HAP-1 (cell line): ENCODE results near the gene ATP5F1E.

Experiments
- DNase-seq, 2 experiments: peaks; one replicate each; pipeline ENCODE4 v3.0.0-alpha.2; 2016 to 2020; ENCODE audit warnings: low spot score in 2 of 2
- H3K27me3 ChIP-seq: fragments of 250-450 bp; sonication (Bioruptor Pico); 2 replicates; pipeline ENCODE4 v1.5.1; 2020; ENCODE audit warnings: low read depth, mild to moderate bottlenecking, moderate library complexity
- H3K36me3 ChIP-seq: fragments of 250-450 bp; sonication (Bioruptor Pico); replicated peaks from 2 replicates; pipeline ENCODE4 v1.5.1; 2020; ENCODE audit warnings: mild to moderate bottlenecking
- H3K4me1 ChIP-seq: fragments of 250-450 bp; sonication (Bioruptor Pico); 2 replicates; pipeline ENCODE4 v1.5.1; 2020; ENCODE audit warnings: mild to moderate bottlenecking
- H3K4me3 ChIP-seq: fragments of 250-450 bp; sonication (Bioruptor Pico); 2 replicates; pipeline ENCODE4 v1.5.1; 2020; ENCODE audit warnings: mild to moderate bottlenecking, moderate library complexity
- H3K9me3 ChIP-seq: fragments of 250-450 bp; sonication (Bioruptor Pico); 2 replicates; pipeline ENCODE4 v1.5.1; 2020; ENCODE audit warnings: mild to moderate bottlenecking, moderate library complexity
- in situ Hi-C: fragments of 300-500 bp; cut with MboI; formaldehyde crosslinking; loops from 3 replicates; pipeline ENCODE4 v1.14.3; 2020; ENCODE audit warnings: low sequenced_read_pairs, inconsistent platforms, mixed read lengths

Gene ATP5F1E

DNA sequence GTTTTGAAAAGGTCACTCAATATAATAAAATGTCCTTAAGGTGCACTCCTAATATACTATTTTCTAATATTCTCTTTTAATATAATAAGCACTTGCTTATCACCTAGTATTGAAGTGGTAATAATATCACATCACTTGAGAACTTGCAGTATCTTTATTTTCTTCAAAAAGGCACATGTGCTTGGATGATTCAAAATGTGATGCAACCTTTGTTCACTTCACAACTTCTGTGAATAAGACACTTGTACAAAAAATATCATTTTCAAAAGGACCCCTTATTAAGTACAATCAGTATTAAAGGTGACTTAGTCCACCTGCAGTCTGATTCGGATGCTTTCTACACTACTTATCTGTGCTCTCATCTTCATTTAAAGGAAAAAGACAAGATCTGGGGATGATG is 7.1 kb upstream of the ATP5F1E start:
- Histone ChIP-seq H3K36me3 (peaks cover 49% of the 10 kb centered on the region), H3K4me3 (no peak overlapping the region), H3K4me1 (peaks cover 34% of the 10 kb centered on the region), H3K9me3 (no peaks in the 10 kb centered on the region), H3K27me3 (no peaks in the 10 kb centered on the region)
- in situ Hi-C loops = loop anchor here (25.0 kb wide), 1 partner anchor 898 kb away; the partner anchor contains the start of genes FAM217B, PPP1R3D and SYCP2
- DNase-seq = no peak

DNA sequence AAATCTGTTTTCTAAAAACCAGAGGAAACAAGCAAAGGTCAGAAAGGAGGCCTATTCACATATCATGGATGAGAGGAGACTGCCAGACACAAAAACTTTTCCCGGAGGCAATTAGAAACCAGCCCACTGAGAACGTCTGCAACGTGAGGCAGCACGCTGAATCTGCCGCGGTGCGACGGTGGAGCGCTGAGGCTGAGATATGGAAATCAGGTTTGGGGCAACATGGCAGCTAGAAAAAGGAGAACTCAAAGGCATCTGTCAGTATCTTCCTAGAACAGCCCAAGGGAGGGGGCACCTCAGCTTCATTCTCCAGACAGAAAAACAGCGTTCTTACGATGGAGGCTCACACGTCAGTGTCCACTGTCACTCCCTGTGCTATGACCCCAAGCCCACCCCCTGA is 5.3 kb upstream of the ATP5F1E start:
- in situ Hi-C loops = loop anchor here (25.0 kb wide), 1 partner anchor 900 kb away; the partner anchor contains the start of genes FAM217B, PPP1R3D and SYCP2
- Histone ChIP-seq H3K27me3 (no peaks in the 10 kb centered on the region), H3K4me1 (peaks cover 37% of the 10 kb centered on the region), H3K36me3 (peaks cover 55% of the 10 kb centered on the region), H3K4me3 (no peak overlapping the region), H3K9me3 (no peaks in the 10 kb centered on the region)
- no peak for DNase-seq

DNA sequence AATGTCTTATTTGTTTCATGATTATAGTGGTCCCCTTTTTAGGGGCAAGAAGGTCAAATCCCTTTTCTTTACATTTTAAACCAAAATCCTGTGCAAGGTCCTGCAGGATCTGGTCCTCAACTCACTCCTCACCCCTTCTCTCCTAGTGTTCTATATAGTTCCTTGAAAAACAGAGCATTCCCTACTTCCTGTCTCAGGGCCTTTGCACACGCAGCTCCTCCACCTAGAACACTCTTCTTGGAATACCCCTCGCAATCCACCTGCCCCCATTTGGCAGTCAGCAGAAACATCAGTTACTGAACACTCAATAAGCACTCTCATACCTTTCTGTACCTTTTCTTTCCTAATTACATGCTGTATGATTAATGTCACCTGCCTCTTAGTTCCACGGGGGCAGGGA is 3.2 kb upstream of the ATP5F1E start:
- no peaks in the 10 kb centered on the region for H3K9me3 ChIP-seq
- in situ Hi-C loops = loop anchor here (25.0 kb wide), 1 partner anchor 902 kb away; the partner anchor contains the start of genes FAM217B, PPP1R3D and SYCP2
- H3K36me3 ChIP-seq = peaks cover 46% of the 10 kb centered on the region
- peaks cover 29% of the 10 kb centered on the region for H3K4me1 ChIP-seq
- no peak overlapping the region for H3K4me3 ChIP-seq
- H3K27me3 ChIP-seq = no peaks in the 10 kb centered on the region
- DNase-seq = no peak

DNA sequence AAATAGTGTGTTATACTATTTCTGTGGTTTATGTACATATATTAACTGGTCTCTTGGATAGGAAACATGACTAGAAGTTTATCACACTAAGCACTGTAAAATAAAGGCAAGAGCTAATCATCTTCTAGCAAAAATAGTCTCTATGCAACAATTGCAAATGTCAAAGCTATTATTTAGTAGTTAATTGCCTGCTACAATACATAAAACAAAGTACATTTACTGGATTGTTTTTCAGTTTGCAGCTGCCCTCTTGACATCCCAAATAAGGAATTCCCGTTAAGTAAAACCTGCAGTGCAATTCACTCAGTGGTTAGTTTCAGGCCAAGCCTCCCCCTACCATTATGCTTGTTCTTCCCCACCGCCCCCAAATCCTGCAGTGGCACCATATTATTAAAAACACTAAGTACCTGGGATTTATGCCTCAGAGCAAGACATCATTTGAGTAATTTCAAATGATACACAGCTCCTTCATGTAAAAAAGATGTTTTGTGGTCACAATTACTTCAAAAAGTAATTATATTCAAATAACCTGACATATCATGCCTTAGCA is 1.6 kb upstream of the ATP5F1E start:
- DNase-seq = no peak

DNA sequence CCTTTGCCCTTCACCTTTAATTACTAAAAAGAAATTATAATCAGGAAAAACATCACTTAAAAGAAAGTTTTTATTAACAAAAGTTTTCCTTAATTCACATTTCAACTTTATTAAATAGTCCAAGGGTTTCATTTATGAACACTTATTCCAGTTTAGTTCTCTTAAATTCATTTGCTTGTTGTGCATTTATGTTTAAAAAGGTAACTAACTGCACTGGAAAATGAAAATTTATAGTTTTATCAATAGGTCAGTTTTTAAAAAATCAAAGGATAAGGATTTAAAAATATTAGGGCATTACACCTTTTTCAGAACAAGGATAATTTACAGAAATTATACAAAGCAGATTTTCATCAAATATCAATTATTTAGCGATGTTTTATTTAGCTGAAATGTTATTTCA is 958 bp upstream of the ATP5F1E start:
- Histone ChIP-seq H3K27me3 (no peaks in the 10 kb centered on the region), H3K36me3 (peaks cover 63% of the 10 kb centered on the region), H3K4me3 (peak overlapping the region; percentile 85), H3K4me1 (peaks cover 40% of the 10 kb centered on the region), H3K9me3 (no peaks in the 10 kb centered on the region)
- no peak for DNase-seq
- in situ Hi-C loops = loop anchor here (25.0 kb wide), 1 partner anchor 904 kb away; the partner anchor contains the start of genes FAM217B, PPP1R3D and SYCP2

More for the DNA sequence above, 1.6 kb upstream of the ATP5F1E start:
- Histone ChIP-seq H3K4me1 (peaks cover 34% of the 10 kb centered on the region), H3K36me3 (peaks cover 60% of the 10 kb centered on the region), H3K9me3 (no peaks in the 10 kb centered on the region), H3K27me3 (no peaks in the 10 kb centered on the region), H3K4me3 (no peak overlapping the region)
- in situ Hi-C loops = loop anchor here (25.0 kb wide), 1 partner anchor 904 kb away; the partner anchor contains the start of genes FAM217B, PPP1R3D and SYCP2

DNA sequence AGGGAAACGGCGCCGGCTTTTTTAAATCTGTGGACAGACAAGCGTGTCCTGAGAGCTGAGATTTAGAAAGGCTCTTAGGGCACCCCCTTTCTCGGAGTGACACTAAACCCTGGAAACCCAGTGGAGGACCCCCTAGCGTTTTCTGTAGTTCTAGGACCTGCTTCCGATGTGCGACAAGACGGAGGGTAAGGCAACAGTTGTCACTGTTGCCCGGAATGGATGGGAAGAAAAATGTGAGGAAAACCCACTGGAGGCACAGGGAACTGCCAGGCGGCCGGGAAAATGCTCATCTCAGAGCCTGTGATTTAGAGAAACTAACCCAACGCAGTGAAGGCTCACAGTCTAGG is 551 bp upstream of the ATP5F1E start:
- peak overlapping the region; percentile 85 for H3K4me3 ChIP-seq
- no peaks in the 10 kb centered on the region for H3K27me3 ChIP-seq
- peaks cover 42% of the 10 kb centered on the region for H3K4me1 ChIP-seq
- H3K36me3 ChIP-seq = peaks cover 63% of the 10 kb centered on the region
- in situ Hi-C loops = loop anchor here (25.0 kb wide), 1 partner anchor 905 kb away; the partner anchor contains the start of genes FAM217B, PPP1R3D and SYCP2
- H3K9me3 ChIP-seq = no peaks in the 10 kb centered on the region
- DNase-seq = peak in 1 of 2 experiments; percentile 58

DNA sequence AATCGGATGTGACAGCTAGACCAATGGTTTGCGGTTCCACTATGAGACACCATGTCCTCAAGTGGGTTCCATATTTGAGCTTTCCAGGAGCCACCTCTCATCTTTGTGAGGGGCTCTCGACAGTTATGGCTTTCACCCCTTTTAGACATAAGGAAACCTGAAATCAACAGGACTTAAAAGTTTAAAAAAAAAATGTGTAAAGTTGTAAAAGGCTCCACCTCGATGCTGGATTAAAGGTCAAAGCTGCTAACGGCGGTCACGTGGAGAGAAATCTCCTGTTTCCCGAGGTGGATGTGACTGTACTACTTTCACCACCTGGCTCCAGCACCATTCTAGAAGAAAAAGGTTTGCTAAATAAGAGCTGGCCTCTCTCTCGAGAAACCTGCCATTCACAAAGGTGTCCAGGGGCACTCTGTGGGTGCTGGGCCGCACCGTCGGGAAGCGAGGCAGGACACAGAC is 542 bp downstream of the ATP5F1E start:
- peak overlapping the region; percentile 85 for H3K4me3 ChIP-seq
- H3K27me3 ChIP-seq = no peaks in the 10 kb centered on the region
- peaks cover 40% of the 10 kb centered on the region for H3K4me1 ChIP-seq
- in situ Hi-C loops = loop anchor here (25.0 kb wide), 1 partner anchor 906 kb away; the partner anchor contains the start of genes FAM217B, PPP1R3D and SYCP2
- peaks cover 64% of the 10 kb centered on the region for H3K36me3 ChIP-seq
- DNase-seq = no peak
- H3K9me3 ChIP-seq = no peaks in the 10 kb centered on the region

DNA sequence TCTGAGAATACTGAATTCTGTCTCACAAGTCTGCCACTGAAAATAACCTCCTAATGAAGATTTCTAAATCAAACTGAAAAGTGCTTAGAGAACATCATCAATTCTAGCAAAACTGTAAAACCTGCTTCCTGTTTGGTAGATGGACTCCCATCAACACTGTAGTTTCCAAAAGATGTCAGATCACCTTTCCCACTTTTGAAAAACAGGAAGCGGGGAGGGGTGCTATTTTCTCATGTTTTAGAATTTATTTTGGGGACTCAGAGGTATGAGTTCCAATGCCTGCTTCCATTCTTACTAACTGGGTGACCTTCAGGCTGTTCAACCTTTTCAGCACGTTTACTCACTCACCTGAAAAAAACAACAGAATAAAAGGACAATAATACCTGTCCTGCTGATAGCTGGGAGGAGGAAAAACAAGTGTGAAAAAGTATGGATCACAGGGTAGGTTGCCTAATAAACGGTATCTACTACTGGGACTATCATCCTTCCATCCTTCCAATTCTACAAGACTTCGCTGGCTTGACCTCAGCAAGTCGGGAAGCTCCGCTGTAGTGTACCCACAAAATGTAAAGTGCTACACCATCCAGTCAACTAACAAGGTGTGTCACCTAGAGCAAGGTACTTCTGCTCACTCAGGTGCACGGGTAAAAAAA is 1.1 kb downstream of the ATP5F1E start:
- Histone ChIP-seq H3K4me3 (peak overlapping the region; percentile 85), H3K36me3 (peaks cover 63% of the 10 kb centered on the region), H3K4me1 (peaks cover 40% of the 10 kb centered on the region), H3K9me3 (no peaks in the 10 kb centered on the region), H3K27me3 (no peaks in the 10 kb centered on the region)
- DNase-seq = no peak
- in situ Hi-C loops = loop anchor here (25.0 kb wide), 1 partner anchor 906 kb away; the partner anchor contains the start of genes FAM217B, PPP1R3D and SYCP2

DNA sequence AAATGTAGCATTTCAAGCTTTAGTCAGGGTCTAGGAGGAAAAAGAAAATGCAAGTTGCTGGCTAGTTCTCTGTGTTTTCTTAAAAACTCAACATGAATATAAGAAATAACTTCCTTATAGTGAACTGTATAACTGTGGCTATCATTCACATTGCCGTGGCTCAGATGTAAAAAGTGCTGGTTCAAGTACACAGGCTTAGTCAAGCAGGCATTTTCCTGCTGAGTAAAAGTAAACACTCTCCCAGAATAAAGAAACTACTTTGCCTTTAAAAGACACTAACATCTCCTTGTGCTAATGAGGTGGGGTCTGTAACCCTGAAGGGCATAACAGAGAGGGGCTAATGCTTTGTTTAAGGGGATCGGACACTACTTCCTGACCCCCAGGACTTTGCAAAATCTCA is 3.3 kb downstream of the ATP5F1E start:
- Histone ChIP-seq H3K9me3 (no peaks in the 10 kb centered on the region), H3K27me3 (no peaks in the 10 kb centered on the region), H3K36me3 (peaks cover 69% of the 10 kb centered on the region), H3K4me1 (peaks cover 40% of the 10 kb centered on the region), H3K4me3 (peak overlapping the region; percentile 8)
- DNase-seq = no peak
- in situ Hi-C loops = loop anchor here (25.0 kb wide), 1 partner anchor 908 kb away; the partner anchor contains the start of genes FAM217B, PPP1R3D and SYCP2

DNA sequence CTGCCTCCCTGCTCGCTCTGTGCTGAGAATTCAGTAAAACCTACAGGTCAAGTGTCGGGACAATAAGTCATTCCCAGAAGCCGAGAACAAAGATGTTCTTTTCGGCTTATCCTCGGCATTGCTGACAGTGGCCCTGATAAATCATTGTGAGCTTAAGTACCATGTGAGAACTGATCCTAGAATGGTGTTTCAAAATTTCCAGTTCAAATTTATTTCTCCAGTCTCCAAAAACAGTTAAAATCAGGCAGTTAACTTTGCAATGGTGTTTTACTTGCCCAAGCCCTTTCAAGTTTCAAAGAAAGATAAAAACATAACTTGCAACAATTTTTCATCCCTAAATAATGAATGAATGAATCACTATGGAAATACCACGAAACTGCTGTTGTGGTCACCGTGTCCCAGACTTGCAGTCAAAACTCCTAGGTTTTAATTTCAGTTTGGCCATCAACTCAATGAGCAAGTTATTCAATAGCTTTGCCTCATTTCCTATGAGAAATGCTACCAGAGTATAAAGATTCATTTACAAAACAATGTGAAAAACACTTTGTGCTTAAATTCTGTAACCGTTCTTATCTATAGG is 4.3 kb downstream of the ATP5F1E start:
- Histone ChIP-seq H3K36me3 (peaks cover 76% of the 10 kb centered on the region), H3K9me3 (no peaks in the 10 kb centered on the region), H3K4me1 (peaks cover 32% of the 10 kb centered on the region), H3K4me3 (no peak overlapping the region), H3K27me3 (no peaks in the 10 kb centered on the region)
- no peak for DNase-seq
- in situ Hi-C loops = loop anchor here (25.0 kb wide), 1 partner anchor 909 kb away; the partner anchor contains the start of genes FAM217B, PPP1R3D and SYCP2

DNA sequence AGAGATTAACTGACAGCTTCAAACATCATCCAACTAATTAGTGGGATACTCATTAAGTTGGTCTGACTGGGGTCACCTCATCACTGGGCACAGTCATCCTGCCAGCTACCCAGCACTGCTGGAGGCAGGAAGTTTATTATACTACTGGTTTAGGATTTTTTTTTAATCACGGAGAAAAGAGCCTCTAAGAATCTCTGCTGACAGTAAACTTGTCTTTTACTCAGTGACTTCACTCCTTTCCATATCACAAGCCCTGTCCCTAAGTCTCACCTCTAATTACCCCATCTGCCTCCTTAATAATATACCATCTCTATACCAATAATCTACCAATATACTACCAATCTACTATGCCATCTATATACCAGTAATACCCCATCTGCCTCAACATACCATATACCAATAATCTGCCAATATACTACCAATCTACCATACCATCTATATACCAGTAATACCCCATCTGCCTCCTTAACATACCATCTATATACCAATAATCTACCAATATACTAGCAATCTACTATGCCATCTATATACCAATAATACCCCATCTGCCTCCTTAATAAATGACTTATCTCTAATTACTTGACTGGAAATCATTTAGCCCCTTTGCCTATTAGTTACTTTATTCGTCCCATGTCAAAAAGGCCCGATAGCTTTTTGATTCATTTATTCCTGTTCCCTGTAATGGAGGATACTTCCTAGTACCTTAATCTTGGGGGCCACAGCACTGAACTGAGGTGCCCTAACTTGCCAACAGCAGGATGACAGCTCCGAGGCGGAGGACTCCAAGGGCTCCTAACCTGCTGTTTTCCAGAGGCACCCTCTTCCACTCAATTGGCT is 5.0 kb downstream of the ATP5F1E start:
- no peak for DNase-seq
- Histone ChIP-seq H3K4me3 (no peak overlapping the region), H3K9me3 (no peaks in the 10 kb centered on the region), H3K36me3 (peaks cover 80% of the 10 kb centered on the region), H3K27me3 (no peaks in the 10 kb centered on the region), H3K4me1 (peaks cover 30% of the 10 kb centered on the region)
- in situ Hi-C loops = loop anchor here (25.0 kb wide), 1 partner anchor 910 kb away; the partner anchor contains the start of genes FAM217B, PPP1R3D and SYCP2

DNA sequence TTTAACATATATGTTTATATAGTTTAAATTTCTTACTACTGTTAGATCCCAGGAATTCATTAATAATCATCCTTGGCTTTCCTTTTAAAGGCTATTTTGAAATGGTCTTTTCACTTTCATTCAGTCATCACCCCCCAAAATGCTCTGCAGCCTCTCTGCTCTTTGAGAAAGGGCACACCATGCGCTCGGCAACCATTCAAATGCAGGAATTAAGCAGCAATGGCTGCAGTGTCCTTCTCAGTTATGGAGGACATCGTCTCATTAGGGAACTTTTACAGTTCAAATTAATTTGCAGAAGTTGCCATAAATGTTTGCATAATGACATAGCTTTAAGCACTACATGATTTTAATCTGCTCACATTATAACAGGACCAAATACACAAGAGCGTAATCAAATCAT is 6.6 kb downstream of the ATP5F1E start:
- Histone ChIP-seq H3K4me3 (no peak overlapping the region), H3K4me1 (peaks cover 27% of the 10 kb centered on the region), H3K27me3 (no peaks in the 10 kb centered on the region), H3K36me3 (peaks cover 77% of the 10 kb centered on the region), H3K9me3 (no peaks in the 10 kb centered on the region)
- DNase-seq = no peak
- in situ Hi-C loops = loop anchor here (25.0 kb wide), 1 partner anchor 912 kb away; the partner anchor contains the start of genes FAM217B, PPP1R3D and SYCP2

DNA sequence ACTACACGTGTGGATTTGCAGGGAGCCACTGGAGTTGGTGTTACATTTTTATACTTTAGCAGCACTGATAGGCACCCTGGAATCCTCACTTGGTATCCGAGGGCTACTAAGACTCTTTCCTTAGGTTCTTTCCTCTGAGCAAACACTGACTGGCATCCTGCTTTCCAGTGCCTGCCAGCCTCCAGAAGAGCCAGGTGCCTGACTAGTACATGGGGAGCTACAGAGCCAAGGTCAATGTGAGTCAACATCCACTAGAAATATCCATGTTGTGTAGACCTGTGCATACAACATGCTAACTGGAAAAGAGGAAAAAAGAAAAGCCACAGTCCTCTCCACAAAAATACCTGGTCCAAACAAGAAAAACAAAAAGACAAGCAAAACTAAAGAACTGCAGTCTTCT is 7.0 kb downstream of the ATP5F1E start:
- Histone ChIP-seq H3K9me3 (no peaks in the 10 kb centered on the region), H3K4me3 (no peak overlapping the region), H3K27me3 (no peaks in the 10 kb centered on the region), H3K36me3 (peaks cover 75% of the 10 kb centered on the region), H3K4me1 (peaks cover 23% of the 10 kb centered on the region)
- in situ Hi-C loops = loop anchor here (25.0 kb wide), 1 partner anchor 912 kb away; the partner anchor contains the start of genes FAM217B, PPP1R3D and SYCP2
- no peak for DNase-seq
